ENCODE results near the gene INCENP. TPM values are rescaled to one million over a fixed set of nuclear protein-coding genes. Genes with fewer than 3 reads are reported as not detected.

INCENP gene
- total RNA-seq, 1 experiment from 2014 or later: 102 TPM

DNA sequence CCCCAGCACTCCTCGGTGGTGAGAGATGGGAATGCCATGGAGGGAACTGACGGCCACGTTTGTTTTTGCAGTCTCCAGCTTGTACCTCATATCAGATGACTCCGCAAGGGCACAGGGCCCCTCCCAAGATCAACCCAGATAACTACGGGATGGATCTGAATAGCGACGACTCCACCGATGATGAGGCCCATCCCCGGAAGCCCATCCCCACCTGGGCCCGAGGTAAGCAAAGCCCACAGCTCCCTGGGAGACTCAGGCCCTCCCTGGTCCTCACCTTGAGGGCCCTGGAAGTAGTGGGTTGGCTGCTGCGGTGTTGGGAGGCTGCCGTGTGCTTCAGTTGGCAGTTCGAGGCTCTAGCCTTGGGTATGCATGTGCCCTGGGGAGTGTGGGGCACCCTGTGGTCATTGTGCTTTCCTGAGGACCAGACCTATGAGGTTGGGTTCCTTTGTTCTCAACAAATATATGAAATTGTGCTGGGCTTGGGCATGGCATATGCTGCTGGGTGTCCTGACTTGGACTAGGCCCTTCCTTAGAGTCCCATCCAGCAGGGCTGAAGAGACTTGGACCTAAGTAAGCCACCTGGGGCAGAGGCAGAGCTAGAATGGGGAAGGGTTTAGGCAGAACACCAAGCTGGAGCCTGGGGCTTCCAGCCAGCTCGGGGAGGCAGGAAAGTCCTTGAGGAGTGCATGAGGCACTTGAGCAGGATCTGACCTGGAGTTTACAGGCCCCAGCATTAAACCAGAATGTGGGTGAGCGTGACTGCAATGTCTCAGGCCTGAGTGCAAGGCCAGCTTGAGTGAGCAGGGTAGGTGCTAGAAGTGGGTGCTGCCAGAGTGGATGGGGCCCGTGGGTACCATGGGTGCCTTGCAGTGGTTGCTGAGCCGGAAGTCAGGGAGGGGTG lies 26.4 kb downstream of the INCENP start:
- Histone ChIP-seq H3K27ac (no peak overlapping the region), H3K4me1 (replicated peaks) (no peaks in the 10 kb centered on the region), H3K4me3 (no peak overlapping the region), H3K9me3 (replicated peaks) (no peaks in the 10 kb centered on the region), H3K36me3 (peaks cover 82% of the 10 kb centered on the region), H3K27me3 (replicated peaks) (no peaks in the 10 kb centered on the region)
- peak in 1 of 2 experiments; percentile 39 for DNase-seq (ENCODE audit: low read depth in 1 of 2, low spot score in 2 of 2)

DNA sequence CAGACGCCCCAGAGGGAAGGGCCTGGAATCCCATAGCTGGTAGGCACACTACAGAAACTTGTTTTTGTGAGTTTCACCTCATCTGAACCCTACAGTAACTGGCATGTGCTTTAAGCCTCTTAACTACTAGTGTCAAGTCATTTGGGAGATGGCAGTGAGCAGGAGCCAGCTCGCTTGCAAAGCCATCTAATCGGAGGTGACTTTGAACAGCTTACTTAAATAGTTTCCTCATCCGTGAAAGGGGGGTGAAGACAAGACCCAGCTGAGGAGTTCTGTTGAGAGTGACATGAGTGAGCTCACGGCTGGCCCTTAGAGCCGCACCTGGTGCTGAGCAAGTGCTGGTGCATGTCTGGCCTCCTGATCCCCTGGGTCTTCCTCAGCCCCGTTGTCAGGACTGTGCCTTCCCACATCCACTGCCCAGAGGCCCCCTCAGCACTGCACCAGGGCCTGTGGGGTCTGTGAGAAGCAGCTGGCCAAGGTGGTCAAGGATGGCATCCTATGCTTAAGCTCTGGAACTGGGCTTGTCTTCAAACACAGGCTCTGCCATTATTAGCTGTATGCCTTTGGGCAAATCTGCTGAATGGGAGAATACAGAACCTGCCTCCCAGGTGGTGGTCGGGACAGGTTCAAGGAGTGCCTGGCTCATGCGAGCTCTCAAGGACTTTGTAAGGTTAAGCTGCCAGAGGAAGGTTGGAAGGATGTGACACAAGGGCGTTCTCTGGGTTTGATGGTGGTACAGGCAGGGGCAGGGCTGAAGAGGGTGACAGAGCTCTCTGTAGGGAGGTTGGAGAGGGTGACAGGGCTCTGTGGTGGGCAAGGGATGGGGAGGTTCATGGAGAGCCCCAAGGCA lies 27.3 kb downstream of the INCENP start:
- Histone ChIP-seq H3K27me3 (replicated peaks) (no peaks in the 10 kb centered on the region), H3K9me3 (replicated peaks) (no peaks in the 10 kb centered on the region), H3K27ac (no peak overlapping the region), H3K4me1 (replicated peaks) (no peaks in the 10 kb centered on the region), H3K4me3 (no peak overlapping the region), H3K36me3 (peaks cover 73% of the 10 kb centered on the region)
- DNase-seq (ENCODE audit: low read depth in 1 of 2, low spot score in 2 of 2): peak in 1 of 2 experiments; percentile 42

DNA sequence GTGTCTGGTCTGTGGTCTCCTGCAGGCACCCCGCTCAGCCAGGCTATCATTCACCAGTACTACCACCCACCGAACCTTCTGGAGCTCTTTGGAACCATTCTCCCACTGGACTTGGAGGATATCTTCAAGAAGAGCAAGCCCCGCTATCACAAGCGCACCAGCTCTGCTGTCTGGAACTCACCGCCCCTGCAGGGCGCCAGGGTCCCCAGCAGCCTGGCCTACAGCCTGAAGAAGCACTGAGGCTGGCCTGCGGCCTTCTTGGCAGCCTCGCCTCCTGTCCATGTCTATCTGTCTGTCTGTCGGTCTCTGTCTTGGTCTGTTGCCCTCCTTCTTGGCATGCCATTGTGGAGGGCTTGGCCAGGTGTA lies 27.9 kb downstream of the INCENP start:
- Histone ChIP-seq H3K27ac (no peak overlapping the region), H3K36me3 (peaks cover 67% of the 10 kb centered on the region), H3K4me1 (replicated peaks) (no peaks in the 10 kb centered on the region), H3K27me3 (replicated peaks) (no peaks in the 10 kb centered on the region), H3K9me3 (replicated peaks) (no peaks in the 10 kb centered on the region), H3K4me3 (no peak overlapping the region)
- DNase-seq (ENCODE audit: low read depth in 1 of 2, low spot score in 2 of 2): peak in 1 of 2 experiments; percentile 39

DNA sequence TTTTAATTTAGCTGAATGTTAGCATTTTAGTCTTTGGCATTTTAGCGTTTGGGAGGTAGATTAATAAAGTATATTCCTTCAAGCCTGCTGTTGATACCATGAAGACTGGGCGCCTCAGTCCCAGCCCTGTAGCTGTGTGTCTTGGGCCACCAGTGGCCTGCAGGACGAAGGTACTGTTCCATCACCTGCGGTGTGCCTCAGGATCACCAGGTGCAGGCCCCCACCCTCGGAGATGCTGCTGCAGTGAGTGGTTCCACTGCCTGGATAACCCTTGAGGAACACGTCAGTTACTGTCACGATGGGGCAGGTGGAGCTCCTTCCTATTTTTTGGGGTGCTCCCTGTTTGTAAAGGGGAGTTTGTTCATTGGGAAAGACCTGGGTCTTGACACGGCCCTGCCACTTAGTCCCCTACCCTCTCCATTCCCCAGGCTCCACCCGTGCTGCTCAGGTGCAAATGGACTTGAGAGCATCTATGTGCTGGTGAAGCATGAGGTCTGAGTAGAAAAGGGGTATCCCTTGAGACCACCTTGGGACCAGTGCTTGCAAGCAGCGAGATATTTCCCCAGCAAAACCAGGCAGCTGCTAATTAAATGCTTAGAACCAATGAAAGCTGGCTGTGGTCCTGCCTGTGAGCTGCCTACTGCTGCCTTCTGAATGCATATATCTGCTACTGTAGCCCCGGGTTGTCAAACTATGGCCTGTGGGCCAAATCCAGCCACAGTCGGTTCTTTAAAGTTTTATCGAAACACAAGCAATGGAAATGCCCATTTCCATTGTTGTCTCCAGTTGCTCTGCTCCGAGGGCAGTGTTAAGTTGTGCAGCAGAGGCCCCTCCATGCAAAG lies 28.7 kb downstream of the INCENP start:
- no peaks in the 10 kb centered on the region for H3K4me1 ChIP-seq (replicated peaks)
- H3K36me3 ChIP-seq: peaks cover 60% of the 10 kb centered on the region
- peak in 1 of 2 experiments; percentile 39 for DNase-seq (ENCODE audit: low read depth in 1 of 2, low spot score in 2 of 2)
- H3K27me3 ChIP-seq (replicated peaks): no peaks in the 10 kb centered on the region
- no peak overlapping the region for H3K4me3 ChIP-seq
- no peak overlapping the region for H3K27ac ChIP-seq
- H3K9me3 ChIP-seq (replicated peaks): no peaks in the 10 kb centered on the region

GRCh38 chr11:62153087-62153395 lies 29.2 kb downstream of the INCENP start:
- H3K4me3 ChIP-seq: no peak overlapping the region
- H3K4me1 ChIP-seq (replicated peaks): no peaks in the 10 kb centered on the region
- H3K27me3 ChIP-seq (replicated peaks): no peaks in the 10 kb centered on the region
- no peak overlapping the region for H3K27ac ChIP-seq
- no peak for DNase-seq (ENCODE audit: low read depth in 1 of 2, low spot score in 2 of 2)
- H3K9me3 ChIP-seq (replicated peaks): no peaks in the 10 kb centered on the region
- peaks cover 54% of the 10 kb centered on the region for H3K36me3 ChIP-seq

DNA sequence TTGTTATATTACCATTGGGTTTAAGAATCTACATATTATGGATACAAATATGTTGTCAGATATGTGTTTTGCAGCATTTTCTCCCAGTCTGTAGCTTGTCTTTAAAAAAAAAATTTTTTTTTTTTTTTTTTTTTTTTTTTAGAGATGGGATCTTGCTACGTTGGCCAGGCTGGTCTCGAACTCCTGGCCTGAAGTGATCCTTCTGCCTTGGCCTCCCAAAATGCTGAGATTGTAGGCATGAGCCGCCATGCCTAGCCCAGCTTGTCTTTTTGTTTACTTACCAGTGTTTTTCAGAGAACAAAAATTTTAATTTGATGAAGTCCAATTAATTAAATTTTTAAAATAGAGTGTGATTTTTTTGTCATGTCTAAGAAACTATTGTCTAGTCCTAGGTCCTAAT lies 29.8 kb downstream of the INCENP start:
- Histone ChIP-seq H3K4me3 (no peak overlapping the region), H3K36me3 (peaks cover 48% of the 10 kb centered on the region), H3K4me1 (replicated peaks) (no peaks in the 10 kb centered on the region), H3K27me3 (replicated peaks) (0 out of 2 replicates have a peak, but pooled peaks cover 5% of the 10 kb centered on the region), H3K9me3 (replicated peaks) (no peaks in the 10 kb centered on the region), H3K27ac (no peak overlapping the region)
- DNase-seq (ENCODE audit: low read depth in 1 of 2, low spot score in 2 of 2): no peak

DNA sequence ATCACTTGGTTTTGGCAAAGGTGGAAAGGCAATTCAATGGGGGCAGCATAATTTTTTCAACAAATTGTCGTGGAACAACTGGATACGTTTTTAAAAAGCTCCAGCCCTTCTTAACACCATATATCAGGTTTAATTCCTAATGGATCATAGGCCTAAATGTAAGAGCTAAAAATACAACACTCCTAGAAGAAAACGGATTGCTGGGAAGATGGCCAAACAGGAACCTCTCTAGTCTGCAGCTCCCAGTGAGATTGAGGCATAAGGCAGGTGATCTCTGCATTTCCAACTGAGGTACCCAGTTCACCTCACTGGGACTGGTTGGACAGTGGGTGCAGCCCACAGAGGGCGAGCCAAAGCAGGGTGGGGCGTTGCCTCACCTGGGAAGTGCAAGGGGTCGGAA lies 33.8 kb downstream of the INCENP start:
- DNase-seq (ENCODE audit: low read depth in 1 of 2, low spot score in 2 of 2): no peak
- Histone ChIP-seq H3K4me3 (no peak overlapping the region), H3K27ac (no peak overlapping the region), H3K36me3 (peaks cover 11% of the 10 kb centered on the region), H3K4me1 (replicated peaks) (no peaks in the 10 kb centered on the region), H3K27me3 (replicated peaks) (peaks cover 25% of the 10 kb centered on the region), H3K9me3 (replicated peaks) (no peaks in the 10 kb centered on the region)

DNA sequence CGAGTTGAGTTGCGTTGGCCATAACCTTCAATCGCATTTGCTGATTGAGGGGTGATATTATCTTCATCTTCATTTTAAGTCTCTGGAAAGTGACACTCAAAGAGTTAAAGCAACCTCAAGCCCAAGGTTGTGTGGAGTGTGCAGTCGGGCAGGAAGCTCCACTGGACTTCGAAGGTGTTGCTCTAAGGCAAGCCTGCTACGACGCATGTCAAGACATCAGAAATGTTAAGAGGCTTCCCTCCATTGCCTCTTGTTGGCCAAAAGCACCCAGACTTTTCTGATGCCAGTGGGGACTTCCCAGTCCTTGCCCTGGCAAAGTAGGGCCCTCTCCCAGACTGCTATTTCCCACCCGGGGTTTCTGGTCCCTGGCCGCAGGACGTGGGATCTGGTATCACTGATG lies 42.6 kb downstream of the INCENP start:
- DNase-seq (ENCODE audit: low read depth in 1 of 2, low spot score in 2 of 2): no peak
- Histone ChIP-seq H3K27me3 (replicated peaks) (peaks cover 57% of the 10 kb centered on the region), H3K36me3 (no peaks in the 10 kb centered on the region), H3K4me1 (replicated peaks) (no peaks in the 10 kb centered on the region), H3K27ac (no peak overlapping the region), H3K4me3 (no peak overlapping the region), H3K9me3 (replicated peaks) (no peaks in the 10 kb centered on the region)

DNA sequence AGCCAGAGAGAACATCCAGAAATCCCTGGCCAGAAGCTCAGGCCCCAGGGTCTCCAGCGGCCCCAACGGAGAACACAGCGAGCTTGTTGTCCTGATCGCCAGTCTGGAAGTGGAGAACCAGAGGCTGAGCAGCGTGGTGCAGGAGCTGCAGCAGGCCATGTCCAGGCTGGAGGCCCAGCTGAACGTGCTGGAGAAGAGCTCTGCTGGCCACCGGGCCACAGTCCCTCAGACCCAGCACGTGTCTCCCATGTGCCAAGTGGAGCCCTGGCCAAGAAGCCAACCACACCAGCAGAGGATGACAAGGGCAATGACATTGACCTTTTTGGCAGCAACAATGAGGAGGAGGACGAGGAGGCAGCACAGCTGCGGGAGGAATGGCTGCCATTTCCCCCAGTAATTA lies 45.6 kb downstream of the INCENP start:
- Histone ChIP-seq H3K4me3 (no peak overlapping the region), H3K9me3 (replicated peaks) (no peaks in the 10 kb centered on the region), H3K27ac (no peak overlapping the region), H3K36me3 (no peaks in the 10 kb centered on the region), H3K4me1 (replicated peaks) (no peaks in the 10 kb centered on the region), H3K27me3 (replicated peaks) (peaks cover 71% of the 10 kb centered on the region)
- DNase-seq (ENCODE audit: low read depth in 1 of 2, low spot score in 2 of 2): no peak

GRCh38 chr11:62169935-62170334 lies 46.1 kb downstream of the INCENP start:
- no peaks in the 10 kb centered on the region for H3K36me3 ChIP-seq
- no peak for DNase-seq (ENCODE audit: low read depth in 1 of 2, low spot score in 2 of 2)

GRCh38 chr11:62171261-62171723 lies 47.5 kb downstream of the INCENP start:
- no peaks in the 10 kb centered on the region for H3K36me3 ChIP-seq
- H3K4me1 ChIP-seq (replicated peaks): no peaks in the 10 kb centered on the region
- H3K27ac ChIP-seq: no peak overlapping the region
- H3K27me3 ChIP-seq (replicated peaks): peaks cover 78% of the 10 kb centered on the region
- H3K4me3 ChIP-seq: no peak overlapping the region
- DNase-seq (ENCODE audit: low read depth in 1 of 2, low spot score in 2 of 2): peak; percentile 60 to 72
- no peaks in the 10 kb centered on the region for H3K9me3 ChIP-seq (replicated peaks)

More at GRCh38 chr11:62169935-62170334, 46.1 kb downstream of the INCENP start:
- peaks cover 75% of the 10 kb centered on the region for H3K27me3 ChIP-seq (replicated peaks)
- H3K4me1 ChIP-seq (replicated peaks): no peaks in the 10 kb centered on the region
- no peak overlapping the region for H3K4me3 ChIP-seq
- no peaks in the 10 kb centered on the region for H3K9me3 ChIP-seq (replicated peaks)
- no peak overlapping the region for H3K27ac ChIP-seq

GRCh38 chr11:62172294-62172693 lies 48.5 kb downstream of the INCENP start:
- Histone ChIP-seq H3K27me3 (replicated peaks) (peaks cover 87% of the 10 kb centered on the region), H3K27ac (no peak overlapping the region), H3K4me3 (no peak overlapping the region), H3K9me3 (replicated peaks) (no peaks in the 10 kb centered on the region), H3K36me3 (no peaks in the 10 kb centered on the region), H3K4me1 (replicated peaks) (no peaks in the 10 kb centered on the region)
- no peak for DNase-seq (ENCODE audit: low read depth in 1 of 2, low spot score in 2 of 2)

DNA sequence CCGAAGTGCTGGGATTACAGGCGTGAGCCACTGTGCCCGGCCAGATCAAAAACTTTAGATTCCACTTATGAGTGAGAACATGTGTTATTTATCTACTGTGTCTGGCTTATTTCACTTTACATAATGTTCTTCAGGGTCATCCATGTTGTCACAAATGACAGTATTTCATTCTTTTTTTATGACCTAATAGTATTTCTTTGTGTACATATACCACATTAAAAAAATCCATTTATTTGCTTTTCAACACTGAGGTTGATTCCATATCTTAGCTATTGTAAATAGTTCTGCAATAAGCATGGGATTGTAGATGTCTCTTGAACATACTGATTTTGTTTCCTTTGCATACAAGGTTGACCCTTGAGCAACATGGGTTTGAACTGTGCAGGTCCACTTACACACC lies 53.0 kb downstream of the INCENP start:
- Histone ChIP-seq H3K27ac (no peak overlapping the region), H3K36me3 (no peaks in the 10 kb centered on the region), H3K9me3 (replicated peaks) (no peaks in the 10 kb centered on the region), H3K4me1 (replicated peaks) (no peaks in the 10 kb centered on the region), H3K4me3 (no peak overlapping the region), H3K27me3 (replicated peaks) (peaks cover 83% of the 10 kb centered on the region)
- DNase-seq (ENCODE audit: low read depth in 1 of 2, low spot score in 2 of 2): no peak
